HCT116 (cell line): ENCODE measurements around the gene CERS6. TPM values are rescaled to one million over a fixed set of nuclear protein-coding genes. Genes with fewer than 3 reads are reported as not detected.

Experiments used
- ATAC-seq: fragments of 200-7000 bp; cut with Tn5 transposase; 2 replicates; pipeline ENCODE4 v1.9.1; 2020; ENCODE audit warnings: mild to moderate bottlenecking, moderate library complexity
- BruUV-seq: library from RNA; stranded (reverse); fragments of 400-500 nt; replicated peaks from 2 replicates; lab custom pipeline; 2021; lab: Mats Ljungman, UMichigan
- CTCF ChIA-PET: fragments of 300-600 bp; sonication (Branson Sonifier 250); formaldehyde crosslinking; loops from one replicate; lab custom pipeline; 2021; ENCODE audit warnings: antibody characterized with exemption; lab: Charles Lee
- POLR2A ChIA-PET: fragments of 300-600, 350-600 bp; sonication (Branson Sonifier 250); formaldehyde crosslinking; loops from one replicate; lab custom pipeline; 2021; ENCODE audit warnings: antibody characterized with exemption; lab: Charles Lee
- RAD21 ChIA-PET, 2 experiments: fragments of 300-600 bp; sonication (Branson Sonifier 250); formaldehyde crosslinking; loops; one replicate each; lab custom pipeline; 2023; ENCODE audit warnings: low total read pairs in 2 of 2; ENCODE audit not compliant: uncharacterized antibody in 2 of 2, unreplicated experiment in 2 of 2, low non-redundant PET in 1 of 2; lab: Charles Lee
- DNase-seq: peaks from one replicate; pipeline ENCODE4 v3.0.0-alpha.2; 2010; ENCODE audit warnings: low read depth, low spot score
- H2AFZ ChIP-seq: fragments of 200-600 bp; shearing (Covaris generic), sonication (generic); 2 replicates; pipeline ENCODE4 v1.6.1; 2017; ENCODE audit warnings: low read depth, mixed run types, mixed read lengths, antibody characterized with exemption, low read length; ENCODE audit not compliant: poor library complexity, severe bottlenecking
- H3K27ac ChIP-seq: 2 replicates; pipeline ENCODE4 v1.5.1; 2012; ENCODE audit warnings: low read depth, low read length
- H3K27me3 ChIP-seq: fragments of 200-600 bp; sonication (generic); 2 replicates; pipeline ENCODE4 v1.6.1; 2016; ENCODE audit warnings: mixed run types, low read length, mixed read lengths; ENCODE audit not compliant: insufficient read depth
- H3K36me3 ChIP-seq, 2 experiments: fragments of 200-500 bp in 1 of 2; fragments of 200-600 bp in 1 of 2; sonication (Bioruptor generic) in 1 of 2; sonication (generic) in 1 of 2; 2 replicates each; pipeline versions ENCODE4 v1.5.1 to v1.6.1; 2014 to 2016; ENCODE audit warnings: low read length in 2 of 2, inconsistent platforms in 1 of 2, mixed read lengths in 1 of 2, mixed run types in 1 of 2; ENCODE audit not compliant: insufficient read depth in 2 of 2, control insufficient read depth in 1 of 2
- H3K4me1 ChIP-seq, 2 experiments: fragments of 200-600 bp in 1 of 2; sonication (generic) in 1 of 2; 2 replicates each; pipeline versions ENCODE4 v1.5.1 to v1.6.1; 2012 to 2017; ENCODE audit warnings: low read length in 2 of 2, inconsistent platforms in 1 of 2, mild to moderate bottlenecking in 1 of 2, mixed read lengths in 1 of 2, mixed run types in 1 of 2, moderate library complexity in 1 of 2; ENCODE audit not compliant: insufficient read depth in 2 of 2, control insufficient read depth in 1 of 2
- H3K4me2 ChIP-seq: fragments of 200-600 bp; sonication (generic); 2 replicates; pipeline ENCODE4 v1.6.1; 2017; ENCODE audit warnings: mixed run types, low read length, mixed read lengths
- H3K4me3 ChIP-seq, 2 experiments: fragments of 200-600 bp in 1 of 2; sonication (generic) in 1 of 2; replicated peaks in 1 of 2; 2 replicates each; pipeline ENCODE4 v1.5.1; 2011 to 2016; ENCODE audit warnings: low read length in 2 of 2, control low read depth in 1 of 2, low read depth in 1 of 2, mild to moderate bottlenecking in 1 of 2, mixed read lengths in 1 of 2, mixed run types in 1 of 2
- H3K79me2 ChIP-seq: fragments of 200-600 bp; sonication (generic); 2 replicates; pipeline ENCODE4 v1.6.1; 2017; ENCODE audit warnings: mild to moderate bottlenecking, mixed run types, low read length, moderate library complexity, mixed read lengths; ENCODE audit not compliant: insufficient read depth
- H3K9ac ChIP-seq: fragments of 200-600 bp; sonication (generic); 2 replicates; pipeline ENCODE4 v1.6.1; 2016; ENCODE audit warnings: low read length, mixed read lengths
- H3K9me2 ChIP-seq: fragments of 200-600 bp; sonication (generic), shearing (Covaris generic); 2 replicates; pipeline ENCODE4 v1.6.1; 2017; ENCODE audit warnings: mixed run types, mild to moderate bottlenecking, moderate library complexity; ENCODE audit not compliant: insufficient read depth
- H3K9me3 ChIP-seq, 2 experiments: fragments of 200-500 bp in 1 of 2; fragments of 200-600 bp in 1 of 2; sonication (Bioruptor generic) in 1 of 2; sonication (generic) in 1 of 2; 2 replicates each; pipeline ENCODE4 v1.6.1; 2014 to 2017; ENCODE audit warnings: low read length in 2 of 2, mixed read lengths in 2 of 2, inconsistent platforms in 1 of 2, low read depth in 1 of 2, mild to moderate bottlenecking in 1 of 2, mixed run types in 1 of 2, moderate library complexity in 1 of 2; ENCODE audit not compliant: control insufficient read depth in 1 of 2, insufficient read depth in 1 of 2
- H4K20me1 ChIP-seq: fragments of 200-600 bp; sonication (generic), shearing (Covaris generic); 2 replicates; pipeline ENCODE4 v1.6.1; 2017; ENCODE audit warnings: mixed run types, mild to moderate bottlenecking, moderate library complexity; ENCODE audit not compliant: insufficient read depth
- ATF3 ChIP-seq: IDR thresholded peaks from 2 replicates; pipeline ENCODE4 v1.6.1; 2012
- CBX3 ChIP-seq: IDR thresholded peaks from 2 replicates; pipeline ENCODE4 v1.6.1; 2012; ENCODE audit warnings: low read depth
- CEBPB ChIP-seq: IDR thresholded peaks from 2 replicates; pipeline ENCODE4 v1.6.1; 2012; ENCODE audit warnings: low read depth
- CTCF ChIP-seq, 3 experiments: fragments of 200-600 bp in 1 of 3; sonication (generic) in 1 of 3; IDR thresholded peaks in 2 of 3; conservative IDR thresholded peaks in 1 of 3; 2 replicates each; pipeline ENCODE4 v1.5.1; 2012 to 2017; ENCODE audit warnings: low read depth in 2 of 3, low read length in 2 of 3, antibody characterized with exemption in 1 of 3, borderline replicate concordance in 1 of 3, control low read depth in 1 of 3, mild to moderate bottlenecking in 1 of 3, mixed read lengths in 1 of 3, mixed run types in 1 of 3, moderate library complexity in 1 of 3; ENCODE audit not compliant: insufficient read depth in 1 of 3
- EGR1 ChIP-seq: IDR thresholded peaks from 2 replicates; pipeline ENCODE4 v1.6.1; 2012; ENCODE audit warnings: low read depth
- ELF1 ChIP-seq: IDR thresholded peaks from 2 replicates; pipeline ENCODE4 v1.6.1; 2012; ENCODE audit warnings: low read depth, borderline replicate concordance
- EZH2phosphoT487 ChIP-seq: fragments of 200-600 bp; IDR thresholded peaks from 2 replicates; pipeline ENCODE4 v1.6.1; 2018; ENCODE audit warnings: antibody characterized with exemption, borderline replicate concordance
- FOSL1 ChIP-seq: IDR thresholded peaks from 2 replicates; pipeline ENCODE4 v1.6.1; 2012; ENCODE audit warnings: low read depth
- JUND ChIP-seq: IDR thresholded peaks from 2 replicates; pipeline ENCODE4 v1.6.1; 2012
- POLR2AphosphoS5 ChIP-seq: IDR thresholded peaks from 2 replicates; pipeline ENCODE4 v1.6.1; 2011; ENCODE audit warnings: mild to moderate bottlenecking, low read depth, low read length, moderate library complexity
- REST ChIP-seq: IDR thresholded peaks from 2 replicates; pipeline ENCODE4 v1.6.1; 2012; ENCODE audit warnings: low read depth
- SP1 ChIP-seq: IDR thresholded peaks from 2 replicates; pipeline ENCODE4 v1.6.1; 2012; ENCODE audit warnings: low read depth
- TCF7L2 ChIP-seq: IDR thresholded peaks from 2 replicates; pipeline ENCODE4 v1.7.0; 2011; ENCODE audit warnings: borderline replicate concordance, inconsistent platforms; ENCODE audit not compliant: insufficient read depth, insufficient read length; ENCODE audit errors: extremely low read depth
- ZBTB33 ChIP-seq: IDR thresholded peaks from 2 replicates; pipeline ENCODE4 v1.6.1; 2011; ENCODE audit warnings: mild to moderate bottlenecking, low read length, moderate library complexity; ENCODE audit not compliant: insufficient replicate concordance; ENCODE audit errors: extremely low read depth
- intact Hi-C: fragments of 100-400 bp; cut with micrococcal nuclease; formaldehyde crosslinking; loops from 2 replicates; pipeline ENCODE4 v1.10.0; 2022
- total RNA-seq: library from RNA; stranded (reverse); gene quantifications from one replicate; pipeline ENCODE4 v1.2.1, GENCODE V29; 2021; ENCODE audit not compliant: unreplicated experiment

CERS6 gene
- total RNA-seq, 1 experiment from 2014 or later, result 37.0 TPM

GRCh38 chr2:168431301-168432024 is 24.6 kb upstream of the CERS6 start:
- ChIA-PET CTCF (no interaction called here), POLR2A (no interaction called here), RAD21 (no interaction called here)
- Histone ChIP-seq H3K9me3 (no peaks in the 10 kb centered on the region), H2AFZ (no peak overlapping the region), H3K27me3 (no peaks in the 10 kb centered on the region), H3K4me2 (no peak overlapping the region), H4K20me1 (no peaks in the 10 kb centered on the region), H3K4me1 (no peaks in the 10 kb centered on the region), H3K27ac (no peak overlapping the region), H3K4me3 (no peak overlapping the region), H3K79me2 (no peaks in the 10 kb centered on the region), H3K36me3 (no peaks in the 10 kb centered on the region), H3K9me2 (no peaks in the 10 kb centered on the region), H3K9ac (no peak overlapping the region)
- TF ChIP-seq POLR2AphosphoS5 (no peak), CTCF (IDR thresholded peaks at IDR 0.05 in 2 of 3, conservative IDR thresholded peaks at IDR 0.05 in 1 of 3; ENCODE audit: borderline replicate concordance in 1 of 3, insufficient read depth in 1 of 3, low read depth in 2 of 3, low read length in 2 of 3) (no peak), EGR1 (no peak), CEBPB (no peak), CBX3 (no peak), ATF3 (no peak), REST (no peak), EZH2phosphoT487 (no peak), TCF7L2 (no peak), SP1 (no peak), JUND (no peak), ELF1 (no peak), ZBTB33 (no peak), FOSL1 (no peak)
- no peak for DNase-seq
- intact Hi-C loops, result no loop called here
- BruUV-seq, result no TSS peak
- no peak for ATAC-seq
